Neural progenitor cell (in vitro differentiated cells): Measurements from ENCODE around the gene TNN.

Experiments
- CTCF ChIP-seq: fragments of 200-600 bp; sonication (generic); IDR thresholded peaks from 2 replicates; pipeline ENCODE4 v1.5.1; 2017; ENCODE audit warnings: antibody characterized with exemption, mild to moderate bottlenecking
- EZH2phosphoT487 ChIP-seq: fragments of 200-600 bp; sonication (generic); IDR thresholded peaks from 2 replicates; pipeline ENCODE4 v1.6.1; 2017; ENCODE audit warnings: antibody characterized with exemption

GRCh38 chr1:175097361-175097760, 29.7 kb downstream of the TNN start:
- TF ChIP-seq EZH2phosphoT487 = no peak
- no peak for TF ChIP-seq CTCF
